Upper lobe of left lung (tissue), 4 donors: Measurements from ENCODE around the gene CCBE1.

Source experiments
- EP300 ChIP-seq, 4 donors: sonication (generic); formaldehyde crosslinking; IDR thresholded peaks; one replicate each; pipeline ENCODE4 v1.5.1; 2017; ENCODE audit warnings: antibody characterized with exemption in 4 of 4, control low read depth in 2 of 4
- POLR2A ChIP-seq, 4 donors: fragments of 450-650 bp; IDR thresholded peaks; one replicate each; pipeline ENCODE4 v1.5.1; 2016 to 2017; ENCODE audit warnings: antibody characterized with exemption in 4 of 4, mild to moderate bottlenecking in 2 of 4
- POLR2AphosphoS5 ChIP-seq, 2 donors: sonication (generic); formaldehyde crosslinking; IDR thresholded peaks; one replicate each; pipeline ENCODE4 v1.5.1; 2017; ENCODE audit warnings: antibody characterized with exemption in 2 of 2
- TF ChIP-seq, protein P1 (sequence below), 6 experiments: fragments of 450-650 bp in 4 of 6; fragments of 200-600 bp in 2 of 6; sonication (generic) in 2 of 6; IDR thresholded peaks; one replicate each; pipeline ENCODE4 v1.5.1; 2016 to 2019; ENCODE audit warnings: antibody characterized with exemption in 6 of 6

DNA sequence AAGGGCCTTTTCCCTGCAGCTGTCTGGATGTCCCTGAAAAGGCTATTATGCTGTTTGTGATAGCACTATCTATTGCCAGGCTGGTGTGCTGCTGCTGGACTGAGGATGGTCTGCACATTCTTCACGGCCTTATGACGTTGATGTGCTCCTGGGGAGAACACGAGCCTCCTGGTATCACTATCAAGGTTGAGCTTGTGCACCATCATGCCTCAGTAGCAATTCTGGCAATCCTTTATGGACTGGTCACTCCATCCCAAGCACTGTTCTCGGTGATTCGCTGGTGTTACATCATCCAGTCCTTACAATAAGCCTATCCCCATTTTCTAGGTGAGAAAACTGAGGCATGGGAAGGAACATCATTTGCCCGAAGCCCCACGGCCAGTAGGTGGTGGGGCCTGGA, 18.2 kb upstream of the CCBE1 start:
- TF ChIP-seq, protein P1, sequence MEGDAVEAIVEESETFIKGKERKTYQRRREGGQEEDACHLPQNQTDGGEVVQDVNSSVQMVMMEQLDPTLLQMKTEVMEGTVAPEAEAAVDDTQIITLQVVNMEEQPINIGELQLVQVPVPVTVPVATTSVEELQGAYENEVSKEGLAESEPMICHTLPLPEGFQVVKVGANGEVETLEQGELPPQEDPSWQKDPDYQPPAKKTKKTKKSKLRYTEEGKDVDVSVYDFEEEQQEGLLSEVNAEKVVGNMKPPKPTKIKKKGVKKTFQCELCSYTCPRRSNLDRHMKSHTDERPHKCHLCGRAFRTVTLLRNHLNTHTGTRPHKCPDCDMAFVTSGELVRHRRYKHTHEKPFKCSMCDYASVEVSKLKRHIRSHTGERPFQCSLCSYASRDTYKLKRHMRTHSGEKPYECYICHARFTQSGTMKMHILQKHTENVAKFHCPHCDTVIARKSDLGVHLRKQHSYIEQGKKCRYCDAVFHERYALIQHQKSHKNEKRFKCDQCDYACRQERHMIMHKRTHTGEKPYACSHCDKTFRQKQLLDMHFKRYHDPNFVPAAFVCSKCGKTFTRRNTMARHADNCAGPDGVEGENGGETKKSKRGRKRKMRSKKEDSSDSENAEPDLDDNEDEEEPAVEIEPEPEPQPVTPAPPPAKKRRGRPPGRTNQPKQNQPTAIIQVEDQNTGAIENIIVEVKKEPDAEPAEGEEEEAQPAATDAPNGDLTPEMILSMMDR (IDR thresholded peaks at IDR 0.05): no peak
- TF ChIP-seq POLR2A (IDR thresholded peaks at IDR 0.05) (no peak), POLR2AphosphoS5 (IDR thresholded peaks at IDR 0.05) (no peak), EP300 (IDR thresholded peaks at IDR 0.05) (no peak)
